Measurements from ENCODE around the gene DYDC2. TPM values are rescaled to one million over a fixed set of nuclear protein-coding genes. Genes with fewer than 3 reads are reported as not detected.

DYDC2 gene
- total and polyA plus RNA-seq, 4 donors, result 0.14 to 2.0 (median 0.25) TPM

DNA sequence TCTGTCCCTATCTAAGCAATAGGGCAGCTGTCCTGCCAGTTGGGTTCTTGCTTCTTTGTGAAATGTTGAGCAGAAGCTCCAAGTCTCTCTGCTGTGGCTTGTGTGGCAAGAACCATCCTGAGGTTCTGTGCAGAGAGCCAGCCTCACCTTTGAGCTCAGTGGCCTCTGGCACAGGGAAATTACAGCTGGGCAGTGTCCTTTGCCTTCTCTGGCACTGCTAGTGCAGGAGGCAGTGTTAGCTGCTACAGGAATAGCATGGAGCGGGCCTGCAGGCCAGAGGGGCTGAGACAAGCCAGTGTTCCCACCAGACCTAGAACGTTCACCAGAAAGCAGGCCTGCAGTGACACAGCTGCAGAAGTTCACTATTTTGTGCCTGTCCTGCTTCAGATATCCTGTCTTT, 53.5 kb downstream of the DYDC2 start:
- no peak overlapping the region for H3K4me3 ChIP-seq (ENCODE audit: low read depth in 1 of 3, low read length in 3 of 3)
- H3K9me3 ChIP-seq (ENCODE audit: control insufficient read depth in 4 of 4, low read length in 3 of 4), result no peaks in the 10 kb centered on the region
- no peak overlapping the region for H3K9ac ChIP-seq (ENCODE audit: low read depth in 1 of 2, low read length in 2 of 2)
- 21% methylated on average over 2 of the region's 2 CpGs for WGBS
- no peaks in the 10 kb centered on the region for H3K27me3 ChIP-seq (ENCODE audit: control insufficient read depth in 4 of 4, insufficient read depth in 4 of 4, low read length in 3 of 4)
- peak; percentile 91 to 94 for TF ChIP-seq HNF4A (conservative IDR thresholded peaks at IDR 0.05)
- no peak for TF ChIP-seq ZBTB33 (IDR thresholded peaks at IDR 0.05)
- TF ChIP-seq NR2F2 (IDR thresholded peaks at IDR 0.05), result peak; percentile 78
- TF ChIP-seq YY1 (IDR thresholded peaks at IDR 0.05), result peak; percentile 17
- peak in 1 of 2 donors; percentile 58 for TF ChIP-seq JUND (IDR thresholded peaks at IDR 0.05)
- no peak for TF ChIP-seq ATF3 (IDR thresholded peaks at IDR 0.05)
- peak; percentile 20 for TF ChIP-seq MAX (IDR thresholded peaks at IDR 0.05)
- TF ChIP-seq, protein P1, sequence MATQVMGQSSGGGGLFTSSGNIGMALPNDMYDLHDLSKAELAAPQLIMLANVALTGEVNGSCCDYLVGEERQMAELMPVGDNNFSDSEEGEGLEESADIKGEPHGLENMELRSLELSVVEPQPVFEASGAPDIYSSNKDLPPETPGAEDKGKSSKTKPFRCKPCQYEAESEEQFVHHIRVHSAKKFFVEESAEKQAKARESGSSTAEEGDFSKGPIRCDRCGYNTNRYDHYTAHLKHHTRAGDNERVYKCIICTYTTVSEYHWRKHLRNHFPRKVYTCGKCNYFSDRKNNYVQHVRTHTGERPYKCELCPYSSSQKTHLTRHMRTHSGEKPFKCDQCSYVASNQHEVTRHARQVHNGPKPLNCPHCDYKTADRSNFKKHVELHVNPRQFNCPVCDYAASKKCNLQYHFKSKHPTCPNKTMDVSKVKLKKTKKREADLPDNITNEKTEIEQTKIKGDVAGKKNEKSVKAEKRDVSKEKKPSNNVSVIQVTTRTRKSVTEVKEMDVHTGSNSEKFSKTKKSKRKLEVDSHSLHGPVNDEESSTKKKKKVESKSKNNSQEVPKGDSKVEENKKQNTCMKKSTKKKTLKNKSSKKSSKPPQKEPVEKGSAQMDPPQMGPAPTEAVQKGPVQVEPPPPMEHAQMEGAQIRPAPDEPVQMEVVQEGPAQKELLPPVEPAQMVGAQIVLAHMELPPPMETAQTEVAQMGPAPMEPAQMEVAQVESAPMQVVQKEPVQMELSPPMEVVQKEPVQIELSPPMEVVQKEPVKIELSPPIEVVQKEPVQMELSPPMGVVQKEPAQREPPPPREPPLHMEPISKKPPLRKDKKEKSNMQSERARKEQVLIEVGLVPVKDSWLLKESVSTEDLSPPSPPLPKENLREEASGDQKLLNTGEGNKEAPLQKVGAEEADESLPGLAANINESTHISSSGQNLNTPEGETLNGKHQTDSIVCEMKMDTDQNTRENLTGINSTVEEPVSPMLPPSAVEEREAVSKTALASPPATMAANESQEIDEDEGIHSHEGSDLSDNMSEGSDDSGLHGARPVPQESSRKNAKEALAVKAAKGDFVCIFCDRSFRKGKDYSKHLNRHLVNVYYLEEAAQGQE (IDR thresholded peaks at IDR 0.05), result peak; percentile 35
- no peak for TF ChIP-seq TAF1 (conservative IDR thresholded peaks at IDR 0.05)
- TF ChIP-seq HNF4G (IDR thresholded peaks at IDR 0.05), result peak; percentile 75
- no peak for TF ChIP-seq EGR1 (IDR thresholded peaks at IDR 0.05; ENCODE audit: low read depth in 2 of 2)
- no peak for TF ChIP-seq CTCF (IDR thresholded peaks at IDR 0.05; ENCODE audit: low read depth, low read length, missing input control)
- TF ChIP-seq SP1 (IDR thresholded peaks at IDR 0.05), result peak; percentile 91
- no peak for TF ChIP-seq FOXA1 (IDR thresholded peaks at IDR 0.05)
- peak; percentile 89 to 94 for TF ChIP-seq RXRA (IDR thresholded peaks at IDR 0.05)
- no peak for TF ChIP-seq FOXA2 (IDR thresholded peaks at IDR 0.05)
- peak in 1 of 2 donors; percentile 33 for TF ChIP-seq RAD21 (IDR thresholded peaks at IDR 0.05)
- no peak for TF ChIP-seq GABPA (IDR thresholded peaks at IDR 0.05 in 1 of 2, conservative IDR thresholded peaks at IDR 0.05 in 1 of 2)
- H3K4me1 ChIP-seq (ENCODE audit: control insufficient read depth in 4 of 4, insufficient read depth in 4 of 4, low read length in 3 of 4), result peaks cover 25 to 77% (median 60%) of the 10 kb centered on the region in 4 donors
- peak overlapping the region; percentile 25 to 70 for H3K27ac ChIP-seq (ENCODE audit: low read depth in 1 of 2, low read length in 2 of 2)
- H3K36me3 ChIP-seq (ENCODE audit: control insufficient read depth in 4 of 4, insufficient read depth in 3 of 4, low read depth in 1 of 4, low read length in 3 of 4), result no peaks in the 10 kb centered on the region
- no peak for DNase-seq (ENCODE audit: low spot score)
